GM21367 (cell line): ENCODE results near the gene SAA1.

Experiments
- ATAC-seq: cut with Tn5 transposase; IDR thresholded peaks from one replicate; pipeline ENCODE4 v1.9.1; 2021; ENCODE audit not compliant: unreplicated experiment

SAA1 gene

GRCh38 chr11:18265949-18266348 is at the start of gene SAA1:
Gene SAA1 (plus strand): TSS chr11:18266264. CDS start chr11:18266888, 624 bp downstream.
- no peak for ATAC-seq

GRCh38 chr11:18221274-18221876 is 44.7 kb upstream of the SAA1 start:
- ATAC-seq = no peak

GRCh38 chr11:18222814-18223421 is 43.1 kb upstream of the SAA1 start:
- ATAC-seq = no peak

- ATAC-seq = no peak
Observed at GRCh38 chr11:18223591-18224387, 42.3 kb upstream of the SAA1 start.

GRCh38 chr11:18225913-18226312 is 40.2 kb upstream of the SAA1 start:
- no peak for ATAC-seq

- peak; percentile 92 for ATAC-seq
Observed at GRCh38 chr11:18229501-18229900, 36.6 kb upstream of the SAA1 start.

GRCh38 chr11:18230859-18231258 is 35.2 kb upstream of the SAA1 start:
- ATAC-seq = no peak

GRCh38 chr11:18233912-18234311 is 32.2 kb upstream of the SAA1 start:
- ATAC-seq = no peak

- ATAC-seq = no peak
Observed at GRCh38 chr11:18235394-18236334, 30.4 kb upstream of the SAA1 start.

GRCh38 chr11:18236664-18237356 is 29.3 kb upstream of the SAA1 start, which contains the start of gene SAA4:
Gene SAA4 (minus strand): TSS chr11:18236802. CDS start chr11:18235926, 876 bp downstream.
- ATAC-seq = no peak

GRCh38 chr11:18239655-18240054 is 26.4 kb upstream of the SAA1 start:
- ATAC-seq = no peak

GRCh38 chr11:18243783-18244362 is 22.2 kb upstream of the SAA1 start:
- ATAC-seq = no peak

GRCh38 chr11:18245396-18245795 is 20.7 kb upstream of the SAA1 start:
- no peak for ATAC-seq

GRCh38 chr11:18246379-18247190 is 19.5 kb upstream of the SAA1 start:
- ATAC-seq = peak; percentile 73

GRCh38 chr11:18247191-18247581 is 18.9 kb upstream of the SAA1 start:
- ATAC-seq = peak; percentile 6

- ATAC-seq = no peak
Observed at GRCh38 chr11:18248561-18248960, 17.5 kb upstream of the SAA1 start, which contains the start of gene SAA2. Gene SAA2 (minus strand): TSS chr11:18248668. CDS start chr11:18248011, 657 bp downstream.

GRCh38 chr11:18253233-18253632 is 12.8 kb upstream of the SAA1 start:
- ATAC-seq = no peak

- no peak for ATAC-seq
Observed at GRCh38 chr11:18253778-18254338, 12.2 kb upstream of the SAA1 start.
